T-helper 2 cell treated with Interferon-gamma antibody and Interleukin-4, amounts not matched to agents 100 ng/mL and 5 ng/mL, for 36 hours (primary cell): ENCODE data around the gene CEP85L. TPM values are rescaled to one million over a fixed set of nuclear protein-coding genes. Genes with fewer than 3 reads are reported as not detected.

Experiments
- intact Hi-C: fragments of 100-400 bp; cut with micrococcal nuclease; formaldehyde crosslinking; loops from one replicate; pipeline ENCODE4 v1.15.1; 2023
- total RNA-seq: library from RNA; stranded (reverse); gene quantifications from 2 replicates; pipeline ENCODE4 v1.2.3, GENCODE V29; 2022

CEP85L gene
- total RNA-seq, 1 donor from 2014 or later: 41.2 TPM

- intact Hi-C loops: loop anchor here (5.0 kb wide), 1 partner anchor 222 kb away; no protein-coding TSS in a partner anchor
Measured at GRCh38 chr6:118504611-118505010, 146.8 kb downstream of the CEP85L start.

DNA sequence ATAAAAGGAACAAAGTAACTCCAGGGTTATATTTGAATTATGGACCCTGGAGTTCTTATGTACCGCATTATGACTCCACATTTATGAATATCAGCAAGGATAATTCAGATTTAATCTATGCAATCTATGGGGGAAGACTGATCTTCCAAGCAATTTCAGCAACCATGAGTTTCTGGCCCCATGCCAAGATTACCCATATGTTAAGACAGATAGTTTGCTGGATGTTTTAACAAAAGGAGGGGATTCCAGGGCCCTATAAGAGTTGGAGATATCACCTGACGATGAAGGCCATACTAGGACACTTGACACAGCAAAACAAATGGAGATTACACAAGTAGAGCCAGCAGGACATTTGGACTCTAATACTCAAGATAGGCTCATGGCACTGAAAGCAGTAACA, 149.2 kb downstream of the CEP85L start:
- intact Hi-C loops: no loop called here

GRCh38 chr6:118501765-118502164, 149.6 kb downstream of the CEP85L start:
- intact Hi-C loops: no loop called here

DNA sequence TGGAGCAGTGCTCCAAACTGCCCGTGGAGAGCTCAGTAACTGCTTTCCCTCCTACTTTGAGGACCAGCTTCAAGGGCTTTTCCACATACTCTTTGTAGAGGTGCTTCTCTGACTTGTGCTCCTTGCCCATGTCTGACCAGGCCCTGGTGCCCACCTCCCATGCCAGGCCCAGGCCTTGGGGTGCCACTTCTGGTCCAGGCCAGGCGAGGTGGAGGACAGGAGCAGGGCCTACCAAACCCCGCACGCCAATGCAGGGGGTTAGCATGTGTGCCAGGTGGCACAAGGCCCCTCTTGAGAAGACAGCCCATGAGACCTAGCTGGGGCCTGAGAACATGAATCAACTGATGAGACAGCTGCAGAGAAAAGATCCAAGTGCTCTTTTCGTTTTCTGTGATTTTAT, 150.3 kb downstream of the CEP85L start:
- intact Hi-C loops: no loop called here

DNA sequence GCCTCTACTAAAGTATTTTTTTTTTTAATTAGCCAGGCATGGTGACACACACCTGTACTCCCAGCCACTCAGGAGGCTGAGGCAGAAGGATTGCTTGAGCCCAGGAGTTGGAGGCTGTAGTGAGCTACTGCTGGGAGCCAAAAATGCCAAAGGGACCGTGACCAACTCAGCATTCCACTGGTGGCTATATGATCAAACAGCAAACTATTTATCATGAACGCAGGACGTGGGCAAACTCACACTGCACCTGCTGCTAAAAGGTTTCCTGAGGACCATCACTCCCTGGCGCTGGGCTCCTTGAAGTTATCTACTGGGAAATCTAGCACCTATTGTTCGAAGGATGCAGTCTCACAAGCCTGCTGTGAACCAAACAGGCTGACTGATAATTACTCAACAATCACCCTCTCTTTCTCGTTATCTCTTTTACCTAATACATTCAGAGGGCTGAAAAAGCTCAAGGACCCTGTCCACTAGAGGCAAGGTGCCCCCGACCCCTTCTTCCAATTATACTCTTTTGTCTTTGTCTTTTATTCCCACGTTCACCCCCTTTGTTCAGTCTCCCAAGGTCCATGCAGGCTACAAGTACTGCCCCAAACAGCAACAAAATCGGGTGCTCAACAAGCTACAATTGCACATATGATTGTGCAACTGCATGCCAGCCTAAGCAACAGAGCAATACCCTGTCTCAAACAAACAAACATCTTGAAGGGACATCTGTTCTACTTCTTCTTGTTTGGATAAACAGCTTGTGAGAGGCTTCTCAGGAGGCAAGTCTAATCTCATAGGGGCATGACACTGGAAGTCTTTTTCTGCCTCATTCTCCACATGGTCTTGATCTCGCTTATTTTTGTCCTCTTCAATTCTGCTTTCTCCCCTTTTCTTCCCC, 151.0 kb downstream of the CEP85L start:
- intact Hi-C loops: no loop called here

DNA sequence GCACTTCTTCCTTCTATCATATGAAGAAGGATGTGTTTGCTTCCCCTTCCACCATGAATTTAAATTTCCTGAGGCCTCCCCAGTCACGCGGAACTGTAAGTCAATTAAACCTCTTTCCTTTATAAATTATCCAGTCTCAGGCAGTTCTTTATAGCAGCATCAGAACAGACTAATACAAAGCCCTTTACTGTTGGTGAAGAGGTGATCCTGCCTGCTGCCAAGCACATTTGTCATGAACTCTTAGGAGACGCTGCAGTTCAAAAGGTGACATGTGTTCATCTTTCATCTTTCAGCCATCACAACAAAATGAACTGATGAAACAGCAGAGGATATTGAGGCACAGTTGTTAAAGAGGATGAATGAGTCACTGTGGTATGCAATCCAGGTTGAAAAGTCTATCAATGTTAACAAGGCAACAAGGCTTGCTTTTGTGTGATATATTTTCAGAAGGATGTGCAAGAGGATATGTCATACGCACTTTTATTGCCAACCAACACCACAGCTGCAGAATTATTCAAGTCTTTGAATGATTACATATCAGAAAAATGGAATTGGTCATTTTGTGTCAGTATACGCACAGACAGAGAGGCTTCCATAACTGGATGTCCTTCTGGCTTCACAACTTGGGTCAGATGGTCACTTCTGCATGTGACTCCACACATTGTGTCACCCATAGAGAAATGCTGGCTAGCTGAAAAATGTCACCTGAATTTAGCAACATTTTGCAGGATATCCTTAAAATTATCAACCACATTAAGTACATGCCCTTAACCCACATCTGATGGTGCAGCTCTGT, 155.7 kb downstream of the CEP85L start:
- intact Hi-C loops: no loop called here

GRCh38 chr6:118494091-118494490, 157.3 kb downstream of the CEP85L start:
- intact Hi-C loops: no loop called here

- intact Hi-C loops: no loop called here
Measured at GRCh38 chr6:118489990-118490389, 161.4 kb downstream of the CEP85L start.

GRCh38 chr6:118488631-118489030, 162.8 kb downstream of the CEP85L start:
- intact Hi-C loops: no loop called here

GRCh38 chr6:118485601-118486550, 165.5 kb downstream of the CEP85L start:
- intact Hi-C loops: no loop called here

- intact Hi-C loops: no loop called here
Measured at GRCh38 chr6:118476551-118476950, 174.8 kb downstream of the CEP85L start.

DNA sequence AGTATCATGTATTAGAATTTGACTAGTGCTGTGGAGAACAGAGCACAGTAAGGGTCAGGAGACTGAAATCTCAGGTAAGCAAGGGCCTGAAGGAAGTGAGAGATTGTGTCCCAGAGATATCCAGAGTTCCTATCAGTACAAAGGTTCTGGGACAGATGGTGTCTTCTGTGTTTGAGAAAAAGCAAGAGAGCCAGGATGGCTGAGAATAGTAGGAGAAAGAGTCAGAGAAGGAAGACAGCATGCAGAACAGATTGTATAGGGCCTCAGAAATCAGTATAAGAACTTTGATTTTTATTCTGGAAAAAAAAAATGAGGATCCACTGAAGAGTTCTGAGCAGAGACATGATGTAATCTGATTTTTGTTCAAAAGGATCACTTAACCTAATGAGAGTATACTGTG, 178.1 kb downstream of the CEP85L start:
- intact Hi-C loops: no loop called here

- intact Hi-C loops: no loop called here
Measured at GRCh38 chr6:118469468-118469867, 181.9 kb downstream of the CEP85L start.

DNA sequence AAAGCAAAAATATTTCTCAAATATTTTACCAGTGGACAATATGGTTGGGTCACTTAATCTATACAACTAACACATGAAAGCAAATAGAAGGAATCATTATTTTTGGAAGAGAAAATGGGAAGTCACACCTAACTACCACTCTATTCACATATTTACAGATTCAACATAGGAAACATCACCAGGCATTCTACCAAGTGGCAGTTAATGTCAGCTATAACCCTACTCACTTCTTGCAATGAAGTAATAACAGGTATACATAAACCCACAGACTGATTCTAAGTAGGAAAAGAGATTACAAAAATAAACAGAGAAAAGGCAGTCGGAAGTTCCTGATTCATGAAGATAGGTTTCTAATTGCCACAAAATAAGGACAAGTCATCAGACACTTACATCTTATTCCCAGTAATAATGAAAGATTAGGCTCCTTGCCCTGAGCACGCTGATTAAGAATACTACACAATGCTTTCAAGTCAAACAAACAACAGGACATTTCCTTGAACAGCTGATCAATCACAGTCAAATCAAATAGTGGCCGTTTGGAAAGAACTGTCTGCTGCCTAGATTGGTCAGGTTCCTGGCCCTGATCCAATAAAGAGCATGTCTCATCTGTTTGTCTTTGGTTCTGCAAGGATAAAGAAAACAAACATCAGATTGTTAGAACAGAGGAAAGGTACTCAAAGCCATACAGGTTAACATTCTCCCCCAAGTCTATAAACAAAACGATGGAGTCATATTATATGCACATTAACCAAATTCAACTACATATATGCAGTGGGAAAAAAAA, 182.5 kb downstream of the CEP85L start:
- intact Hi-C loops: no loop called here

GRCh38 chr6:118467181-118467580, 184.2 kb downstream of the CEP85L start:
- intact Hi-C loops: no loop called here

DNA sequence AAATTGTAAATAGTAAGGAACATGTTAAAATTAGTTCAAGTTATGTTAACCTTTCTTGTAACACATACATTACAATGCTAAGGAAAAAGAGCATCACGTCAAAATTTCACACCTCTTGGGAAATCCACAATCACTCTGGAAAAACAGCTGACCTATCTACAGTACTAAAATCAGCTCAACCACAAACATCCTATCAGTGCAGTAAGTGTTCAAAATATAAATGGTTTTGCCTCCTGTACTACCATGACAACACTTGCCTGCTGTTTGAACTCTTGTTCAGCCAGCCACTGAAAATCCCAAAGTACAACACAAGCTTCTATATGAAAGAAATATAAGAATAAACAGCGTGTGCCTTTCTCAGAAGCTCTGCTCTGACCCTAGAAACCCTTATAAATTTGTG, 186.8 kb downstream of the CEP85L start:
- intact Hi-C loops: no loop called here

DNA sequence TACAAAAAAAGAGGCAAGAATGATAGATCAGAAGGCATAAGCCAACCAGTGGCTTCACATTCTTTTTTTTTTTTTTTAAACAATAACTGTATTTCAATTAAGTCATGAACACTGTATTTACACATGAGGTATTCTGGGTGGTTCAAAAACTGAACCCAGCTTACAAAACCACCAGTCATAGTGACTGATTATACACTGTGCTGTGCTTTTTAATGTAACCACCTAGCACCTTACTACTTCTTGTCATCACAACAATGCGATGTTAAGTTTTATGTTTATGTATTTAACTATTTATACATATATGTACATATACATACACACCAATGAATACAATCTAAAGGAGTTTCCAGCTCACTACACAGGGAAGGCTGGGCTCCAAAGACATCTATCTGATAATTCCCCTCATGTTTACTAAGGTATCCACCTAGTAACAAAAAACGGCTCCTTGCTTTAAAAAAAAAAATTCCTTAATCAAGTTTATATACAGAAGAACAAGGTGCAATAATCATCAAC, 190.4 kb downstream of the CEP85L start:
- intact Hi-C loops: no loop called here

- intact Hi-C loops: no loop called here
Measured at GRCh38 chr6:118456982-118457381, 194.4 kb downstream of the CEP85L start.

GRCh38 chr6:118451839-118452238, 199.6 kb downstream of the CEP85L start:
- intact Hi-C loops: no loop called here

DNA sequence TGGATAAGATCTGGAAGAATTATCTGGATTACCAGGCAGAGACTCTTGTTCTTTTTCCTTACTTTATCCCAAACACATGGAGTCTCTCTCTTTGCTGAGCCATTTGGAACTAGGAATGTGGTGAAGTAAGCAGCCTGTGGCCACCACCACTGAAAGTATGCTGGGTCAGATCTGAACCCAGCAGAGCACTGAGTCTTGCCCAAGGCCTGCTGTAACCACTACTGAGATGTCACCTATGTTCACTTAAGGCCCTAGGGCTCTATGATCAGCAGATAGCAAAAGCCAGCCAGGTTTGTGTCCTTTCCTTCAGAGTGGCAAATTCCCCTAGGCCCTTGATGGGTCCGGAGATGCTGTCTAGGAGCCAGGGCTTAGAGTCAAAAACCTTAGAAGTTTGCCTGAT, 206.6 kb downstream of the CEP85L start:
- intact Hi-C loops: no loop called here
